K562 (cell line): Measurements from ENCODE around the gene HTR2B. TPM values are rescaled to one million over a fixed set of nuclear protein-coding genes. Genes with fewer than 3 reads are reported as not detected.

ENCODE experiments used
- ARHGAP35 ChIP-seq: fragments of 450-650 bp; IDR thresholded peaks from 2 replicates; pipeline ENCODE4 v1.6.1; 2018; ENCODE audit not compliant: partially characterized antibody
- NONO ChIP-seq, 2 experiments: fragments of 200-400 bp in 1 of 2; fragments of 450-650 bp in 1 of 2; formaldehyde crosslinking in 1 of 2; IDR thresholded peaks; 2 replicates each; pipeline ENCODE4 v1.6.1; 2017; ENCODE audit warnings: low read depth in 2 of 2, mild to moderate bottlenecking in 2 of 2, moderate library complexity in 2 of 2, low read length in 1 of 2
- PCBP1 ChIP-seq: fragments of 200-400 bp; formaldehyde crosslinking; IDR thresholded peaks from 2 replicates; pipeline ENCODE4 v1.6.1; 2018; ENCODE audit warnings: mild to moderate bottlenecking, low read depth, low read length; ENCODE audit not compliant: poor library complexity, severe bottlenecking
- ZBTB34 ChIP-seq: fragments of 250-450 bp; sonication (Bioruptor Pico); IDR thresholded peaks from 2 replicates; pipeline ENCODE4 v1.8.0; 2021; ENCODE audit warnings: mild to moderate bottlenecking, moderate library complexity
- ZNF280B ChIP-seq: fragments of 250-450 bp; sonication (Bioruptor Pico); IDR thresholded peaks from 2 replicates; pipeline ENCODE4 v1.5.1; 2021; ENCODE audit warnings: mild to moderate bottlenecking
- ZNF561 ChIP-seq: fragments of 450-650 bp; formaldehyde crosslinking; conservative IDR thresholded peaks from 2 replicates; pipeline ENCODE4 v1.4.0; 2020; ENCODE audit warnings: mild to moderate bottlenecking, moderate library complexity
- polyA plus RNA-seq, 8 experiments: library from polyadenylated mRNA; depleted of rRNA in 4 of 8; stranded (reverse) in 5 of 8; unstranded in 3 of 8; fragments of >200 nt; fragmentation: Nextera tagmentation in 2 of 8; fragmentation: Illumina TruSeq in 1 of 8; extraction: Ambion mirVana in 2 of 8; extraction: Trizol in 1 of 8; gene quantifications; 2 replicates each; pipeline versions ENCODE4 v1.2.1 to v1.2.3, GENCODE V29; 2011 to 2014; ENCODE audit warnings: inconsistent platforms in 1 of 8, missing spikeins in 1 of 8
- total RNA-seq, 7 experiments: library from RNA; depleted of rRNA in 6 of 7; stranded (reverse); fragments of >200 nt in 6 of 7; fragmentation: Illumina TruSeq in 2 of 7; extraction: Trizol in 2 of 7; gene quantifications; 2 replicates each; pipeline versions ENCODE4 v1.2.1 to v1.2.3, GENCODE V29; 2011 to 2021; ENCODE audit warnings: low replicate concordance in 1 of 7
- TF ChIP-seq, protein P1 (sequence below): fragments of 150-350 bp; IDR thresholded peaks from 2 replicates; pipeline ENCODE4 v1.6.1; 2014; ENCODE audit warnings: low read depth, mild to moderate bottlenecking, low read length, borderline replicate concordance

HTR2B gene
- total and polyA plus RNA-seq, 9 of the 15 experiments (the other 6 are each of a cell fraction or from before 2014, with no cell fraction given): not detected

DNA sequence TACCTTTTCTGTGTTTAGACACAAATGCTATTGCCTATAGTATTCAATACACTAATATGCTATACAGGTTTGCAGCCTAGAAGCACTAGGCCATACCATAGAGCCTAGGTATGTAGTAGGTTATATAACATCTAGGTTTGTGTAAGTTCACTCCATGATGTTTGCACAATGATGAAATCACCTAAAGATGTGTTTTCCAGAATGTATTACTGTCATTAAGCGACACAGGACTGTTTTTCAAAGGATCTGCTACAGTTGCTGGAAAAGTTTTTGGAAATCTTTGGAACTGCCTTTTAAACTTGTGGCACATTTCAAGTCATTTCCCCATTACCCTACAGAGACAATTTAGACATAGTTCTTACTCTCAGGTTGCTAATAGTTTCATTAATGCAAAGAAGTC is 58.9 kb downstream of the HTR2B start (continued):
- TF ChIP-seq, protein P1, sequence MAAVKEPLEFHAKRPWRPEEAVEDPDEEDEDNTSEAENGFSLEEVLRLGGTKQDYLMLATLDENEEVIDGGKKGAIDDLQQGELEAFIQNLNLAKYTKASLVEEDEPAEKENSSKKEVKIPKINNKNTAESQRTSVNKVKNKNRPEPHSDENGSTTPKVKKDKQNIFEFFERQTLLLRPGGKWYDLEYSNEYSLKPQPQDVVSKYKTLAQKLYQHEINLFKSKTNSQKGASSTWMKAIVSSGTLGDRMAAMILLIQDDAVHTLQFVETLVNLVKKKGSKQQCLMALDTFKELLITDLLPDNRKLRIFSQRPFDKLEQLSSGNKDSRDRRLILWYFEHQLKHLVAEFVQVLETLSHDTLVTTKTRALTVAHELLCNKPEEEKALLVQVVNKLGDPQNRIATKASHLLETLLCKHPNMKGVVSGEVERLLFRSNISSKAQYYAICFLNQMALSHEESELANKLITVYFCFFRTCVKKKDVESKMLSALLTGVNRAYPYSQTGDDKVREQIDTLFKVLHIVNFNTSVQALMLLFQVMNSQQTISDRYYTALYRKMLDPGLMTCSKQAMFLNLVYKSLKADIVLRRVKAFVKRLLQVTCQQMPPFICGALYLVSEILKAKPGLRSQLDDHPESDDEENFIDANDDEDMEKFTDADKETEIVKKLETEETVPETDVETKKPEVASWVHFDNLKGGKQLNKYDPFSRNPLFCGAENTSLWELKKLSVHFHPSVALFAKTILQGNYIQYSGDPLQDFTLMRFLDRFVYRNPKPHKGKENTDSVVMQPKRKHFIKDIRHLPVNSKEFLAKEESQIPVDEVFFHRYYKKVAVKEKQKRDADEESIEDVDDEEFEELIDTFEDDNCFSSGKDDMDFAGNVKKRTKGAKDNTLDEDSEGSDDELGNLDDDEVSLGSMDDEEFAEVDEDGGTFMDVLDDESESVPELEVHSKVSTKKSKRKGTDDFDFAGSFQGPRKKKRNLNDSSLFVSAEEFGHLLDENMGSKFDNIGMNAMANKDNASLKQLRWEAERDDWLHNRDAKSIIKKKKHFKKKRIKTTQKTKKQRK: no peak
- no peak for TF ChIP-seq ARHGAP35
- no peak for TF ChIP-seq ZBTB34 (CRISPR knock-in tag)
- TF ChIP-seq ZNF280B (CRISPR knock-in tag): no peak
- TF ChIP-seq PCBP1: no peak
- no peak for TF ChIP-seq NONO (IDR thresholded peaks at IDR 0.05; ENCODE audit: low read depth in 2 of 2, low read length in 1 of 2)
- TF ChIP-seq ZNF561: no peak
